HCT116 (cell line): Measurements from ENCODE around the gene ESM1. TPM values are rescaled to one million over a fixed set of nuclear protein-coding genes. Genes with fewer than 3 reads are reported as not detected.

Experiments
- ATAC-seq: fragments of 200-7000 bp; cut with Tn5 transposase; 2 replicates; pipeline ENCODE4 v1.9.1; 2020; ENCODE audit warnings: mild to moderate bottlenecking, moderate library complexity
- BruUV-seq: library from RNA; stranded (reverse); fragments of 400-500 nt; replicated peaks from 2 replicates; lab custom pipeline; 2021; lab: Mats Ljungman, UMichigan
- CTCF ChIA-PET: fragments of 300-600 bp; sonication (Branson Sonifier 250); formaldehyde crosslinking; loops from one replicate; lab custom pipeline; 2021; ENCODE audit warnings: antibody characterized with exemption; lab: Charles Lee
- POLR2A ChIA-PET: fragments of 300-600, 350-600 bp; sonication (Branson Sonifier 250); formaldehyde crosslinking; loops from one replicate; lab custom pipeline; 2021; ENCODE audit warnings: antibody characterized with exemption; lab: Charles Lee
- RAD21 ChIA-PET, 2 experiments: fragments of 300-600 bp; sonication (Branson Sonifier 250); formaldehyde crosslinking; loops; one replicate each; lab custom pipeline; 2023; ENCODE audit warnings: low total read pairs in 2 of 2; ENCODE audit not compliant: uncharacterized antibody in 2 of 2, unreplicated experiment in 2 of 2, low non-redundant PET in 1 of 2; lab: Charles Lee
- DNase-seq: peaks from one replicate; pipeline ENCODE4 v3.0.0-alpha.2; 2010; ENCODE audit warnings: low read depth, low spot score
- H2AFZ ChIP-seq: fragments of 200-600 bp; shearing (Covaris generic), sonication (generic); 2 replicates; pipeline ENCODE4 v1.6.1; 2017; ENCODE audit warnings: low read depth, mixed run types, mixed read lengths, antibody characterized with exemption, low read length; ENCODE audit not compliant: poor library complexity, severe bottlenecking
- H3K27ac ChIP-seq: 2 replicates; pipeline ENCODE4 v1.5.1; 2012; ENCODE audit warnings: low read depth, low read length
- H3K27me3 ChIP-seq: fragments of 200-600 bp; sonication (generic); 2 replicates; pipeline ENCODE4 v1.6.1; 2016; ENCODE audit warnings: mixed run types, low read length, mixed read lengths; ENCODE audit not compliant: insufficient read depth
- H3K36me3 ChIP-seq, 2 experiments: fragments of 200-500 bp in 1 of 2; fragments of 200-600 bp in 1 of 2; sonication (Bioruptor generic) in 1 of 2; sonication (generic) in 1 of 2; 2 replicates each; pipeline versions ENCODE4 v1.5.1 to v1.6.1; 2014 to 2016; ENCODE audit warnings: low read length in 2 of 2, inconsistent platforms in 1 of 2, mixed read lengths in 1 of 2, mixed run types in 1 of 2; ENCODE audit not compliant: insufficient read depth in 2 of 2, control insufficient read depth in 1 of 2
- H3K4me1 ChIP-seq, 2 experiments: fragments of 200-600 bp in 1 of 2; sonication (generic) in 1 of 2; 2 replicates each; pipeline versions ENCODE4 v1.5.1 to v1.6.1; 2012 to 2017; ENCODE audit warnings: low read length in 2 of 2, inconsistent platforms in 1 of 2, mild to moderate bottlenecking in 1 of 2, mixed read lengths in 1 of 2, mixed run types in 1 of 2, moderate library complexity in 1 of 2; ENCODE audit not compliant: insufficient read depth in 2 of 2, control insufficient read depth in 1 of 2
- H3K4me2 ChIP-seq: fragments of 200-600 bp; sonication (generic); 2 replicates; pipeline ENCODE4 v1.6.1; 2017; ENCODE audit warnings: mixed run types, low read length, mixed read lengths
- H3K4me3 ChIP-seq, 2 experiments: fragments of 200-600 bp in 1 of 2; sonication (generic) in 1 of 2; replicated peaks in 1 of 2; 2 replicates each; pipeline ENCODE4 v1.5.1; 2011 to 2016; ENCODE audit warnings: low read length in 2 of 2, control low read depth in 1 of 2, low read depth in 1 of 2, mild to moderate bottlenecking in 1 of 2, mixed read lengths in 1 of 2, mixed run types in 1 of 2
- H3K79me2 ChIP-seq: fragments of 200-600 bp; sonication (generic); 2 replicates; pipeline ENCODE4 v1.6.1; 2017; ENCODE audit warnings: mild to moderate bottlenecking, mixed run types, low read length, moderate library complexity, mixed read lengths; ENCODE audit not compliant: insufficient read depth
- H3K9ac ChIP-seq: fragments of 200-600 bp; sonication (generic); 2 replicates; pipeline ENCODE4 v1.6.1; 2016; ENCODE audit warnings: low read length, mixed read lengths
- H3K9me2 ChIP-seq: fragments of 200-600 bp; sonication (generic), shearing (Covaris generic); 2 replicates; pipeline ENCODE4 v1.6.1; 2017; ENCODE audit warnings: mixed run types, mild to moderate bottlenecking, moderate library complexity; ENCODE audit not compliant: insufficient read depth
- H3K9me3 ChIP-seq, 2 experiments: fragments of 200-500 bp in 1 of 2; fragments of 200-600 bp in 1 of 2; sonication (Bioruptor generic) in 1 of 2; sonication (generic) in 1 of 2; 2 replicates each; pipeline ENCODE4 v1.6.1; 2014 to 2017; ENCODE audit warnings: low read length in 2 of 2, mixed read lengths in 2 of 2, inconsistent platforms in 1 of 2, low read depth in 1 of 2, mild to moderate bottlenecking in 1 of 2, mixed run types in 1 of 2, moderate library complexity in 1 of 2; ENCODE audit not compliant: control insufficient read depth in 1 of 2, insufficient read depth in 1 of 2
- H4K20me1 ChIP-seq: fragments of 200-600 bp; sonication (generic), shearing (Covaris generic); 2 replicates; pipeline ENCODE4 v1.6.1; 2017; ENCODE audit warnings: mixed run types, mild to moderate bottlenecking, moderate library complexity; ENCODE audit not compliant: insufficient read depth
- CEBPB ChIP-seq: IDR thresholded peaks from 2 replicates; pipeline ENCODE4 v1.6.1; 2012; ENCODE audit warnings: low read depth
- CTCF ChIP-seq, 3 experiments: fragments of 200-600 bp in 1 of 3; sonication (generic) in 1 of 3; IDR thresholded peaks in 2 of 3; conservative IDR thresholded peaks in 1 of 3; 2 replicates each; pipeline ENCODE4 v1.5.1; 2012 to 2017; ENCODE audit warnings: low read depth in 2 of 3, low read length in 2 of 3, antibody characterized with exemption in 1 of 3, borderline replicate concordance in 1 of 3, control low read depth in 1 of 3, mild to moderate bottlenecking in 1 of 3, mixed read lengths in 1 of 3, mixed run types in 1 of 3, moderate library complexity in 1 of 3; ENCODE audit not compliant: insufficient read depth in 1 of 3
- MAX ChIP-seq: IDR thresholded peaks from 2 replicates; pipeline ENCODE4 v1.6.1; 2012
- POLR2A ChIP-seq: IDR thresholded peaks from 2 replicates; pipeline ENCODE4 v1.7.0; 2011; ENCODE audit warnings: borderline replicate concordance; ENCODE audit not compliant: insufficient read depth, insufficient read length; ENCODE audit errors: extremely low read depth
- RAD21 ChIP-seq: IDR thresholded peaks from 2 replicates; pipeline ENCODE4 v1.6.1; 2012; ENCODE audit warnings: low read depth, mild to moderate bottlenecking
- SIN3A ChIP-seq: IDR thresholded peaks from 2 replicates; pipeline ENCODE4 v1.6.1; 2012; ENCODE audit warnings: low read depth
- SP1 ChIP-seq: IDR thresholded peaks from 2 replicates; pipeline ENCODE4 v1.6.1; 2012; ENCODE audit warnings: low read depth
- SRF ChIP-seq: IDR thresholded peaks from 2 replicates; pipeline ENCODE4 v1.6.1; 2012; ENCODE audit warnings: low read depth
- ZNF274 ChIP-seq: fragments of 200-500 bp; sonication (Bioruptor generic); IDR thresholded peaks from 2 replicates; pipeline ENCODE4 v1.6.1; 2014; ENCODE audit warnings: mild to moderate bottlenecking, low read depth, low read length, inconsistent platforms
- intact Hi-C: fragments of 100-400 bp; cut with micrococcal nuclease; formaldehyde crosslinking; loops from 2 replicates; pipeline ENCODE4 v1.10.0; 2022
- total RNA-seq: library from RNA; stranded (reverse); gene quantifications from one replicate; pipeline ENCODE4 v1.2.1, GENCODE V29; 2021; ENCODE audit not compliant: unreplicated experiment

Gene ESM1
- total RNA-seq, 1 experiment from 2014 or later, result not detected

DNA sequence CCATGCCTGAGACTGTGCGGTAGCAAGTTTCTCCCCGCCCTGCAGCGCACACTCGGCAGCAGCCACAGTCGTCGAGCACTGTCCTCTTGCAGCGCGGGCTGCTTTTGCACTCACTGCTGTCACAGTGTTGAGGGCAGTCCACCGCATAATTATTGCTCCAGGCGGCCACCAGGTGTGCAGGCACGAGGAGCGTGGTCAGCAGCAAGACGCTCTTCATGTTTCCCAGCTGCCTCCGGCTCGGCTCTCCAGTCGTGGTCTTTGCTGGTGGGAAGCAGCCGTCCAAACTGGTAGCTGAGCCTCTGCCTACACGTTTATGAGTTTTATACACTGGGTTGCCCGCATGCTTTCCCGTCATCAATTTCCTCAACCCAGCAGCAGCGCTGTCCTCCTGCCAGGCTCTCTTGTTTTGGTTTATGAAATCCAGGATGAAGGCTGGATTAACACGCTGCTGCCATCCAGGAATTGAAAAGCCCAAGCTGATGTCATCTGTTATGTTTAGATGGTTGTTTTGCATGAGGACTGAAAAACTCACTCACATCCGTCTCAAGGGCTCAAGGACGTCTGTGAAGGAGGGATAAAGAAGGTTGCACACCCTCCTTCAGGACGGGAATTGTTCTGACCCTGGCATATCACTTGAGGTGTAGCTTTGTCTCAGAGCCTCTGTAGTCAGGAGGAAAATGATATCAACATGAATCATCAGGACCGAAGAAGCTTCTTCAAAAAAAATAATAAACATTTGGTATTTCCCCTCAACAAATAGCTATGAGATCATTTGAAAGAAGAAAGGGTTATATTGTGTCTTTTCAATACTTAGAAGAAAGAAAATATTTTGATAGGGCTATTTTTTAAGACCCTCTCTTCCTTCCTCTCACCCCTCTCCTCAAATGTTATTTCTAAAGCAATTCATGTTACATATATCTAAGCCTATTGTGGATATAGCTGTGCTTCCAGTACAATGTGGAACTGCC, at the start of gene ESM1 (continued):
- TF ChIP-seq RAD21, result no peak

DNA sequence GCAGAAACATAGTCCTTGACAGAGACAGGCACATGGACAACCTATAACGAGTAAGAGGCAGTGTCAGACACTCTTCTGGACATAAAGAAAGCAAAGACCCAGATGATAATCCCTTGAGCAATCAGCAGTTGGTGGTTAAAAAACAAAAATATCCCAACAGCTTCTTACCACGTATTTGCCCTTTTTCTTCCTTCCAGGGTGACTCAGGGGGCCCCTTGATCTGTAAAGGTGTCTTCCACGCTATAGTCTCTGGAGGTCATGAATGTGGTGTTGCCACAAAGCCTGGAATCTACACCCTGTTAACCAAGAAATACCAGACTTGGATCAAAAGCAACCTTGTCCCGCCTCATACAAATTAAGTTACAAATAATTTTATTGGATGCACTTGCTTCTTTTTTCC, 48.2 kb upstream of the ESM1 start:
- intact Hi-C loops, result no loop called here
- no TSS peak for BruUV-seq
- H3K4me1 ChIP-seq, result no peaks in the 10 kb centered on the region
- ChIA-PET POLR2A (no interaction called here), CTCF (no interaction called here), RAD21 (no interaction called here)
- H3K27me3 ChIP-seq, result no peaks in the 10 kb centered on the region; the same call in 1 of the 2 replicates
- no peak overlapping the region for H3K4me2 ChIP-seq
- no peaks in the 10 kb centered on the region for H3K9me2 ChIP-seq
- TF ChIP-seq SIN3A, result no peak
- no peak for TF ChIP-seq ZNF274
- TF ChIP-seq RAD21, result no peak
- TF ChIP-seq MAX, result no peak
- no peak for TF ChIP-seq SRF
- no peak for TF ChIP-seq SP1
- no peak for TF ChIP-seq CTCF (IDR thresholded peaks at IDR 0.05 in 2 of 3, conservative IDR thresholded peaks at IDR 0.05 in 1 of 3; ENCODE audit: borderline replicate concordance in 1 of 3, insufficient read depth in 1 of 3, low read depth in 2 of 3, low read length in 2 of 3)
- no peak for TF ChIP-seq CEBPB
- no peak for TF ChIP-seq POLR2A
- ATAC-seq, result no peak
- H3K4me3 ChIP-seq, result no peak overlapping the region
- no peaks in the 10 kb centered on the region for H3K9me3 ChIP-seq
- H3K79me2 ChIP-seq, result no peaks in the 10 kb centered on the region
- DNase-seq, result no peak
- no peak overlapping the region for H2AFZ ChIP-seq
- no peaks in the 10 kb centered on the region for H3K36me3 ChIP-seq
- no peaks in the 10 kb centered on the region for H4K20me1 ChIP-seq
- H3K27ac ChIP-seq, result no peak overlapping the region
- no peak overlapping the region for H3K9ac ChIP-seq
